ENCODE data around the gene MTHFS.
"Not testable (repeated sequence)": the region's sequence is repeated elsewhere in the genome, so short reads cannot be mapped to it uniquely, and the experiment has no call there.

MTHFS gene

GRCh38 chr15:79915776-79916501 lies 19.1 kb upstream of the MTHFS start:
- DNase-seq (ENCODE audit: low spot score) = not testable (repeated sequence)

GRCh38 chr15:79914728-79915127 lies 17.9 kb upstream of the MTHFS start:
- DNase-seq (ENCODE audit: low spot score) = no peak

- DNase-seq (ENCODE audit: low spot score) = not testable (repeated sequence)
These were observed 12.9 kb upstream of the MTHFS start for GRCh38 chr15:79909556-79910335.

GRCh38 chr15:79904271-79904670 lies 7.5 kb upstream of the MTHFS start:
- DNase-seq (ENCODE audit: low spot score) = no peak

- DNase-seq (ENCODE audit: low spot score) = no peak
These were observed 6.8 kb upstream of the MTHFS start for GRCh38 chr15:79903626-79904025.

GRCh38 chr15:79903144-79903543 lies 6.3 kb upstream of the MTHFS start:
- DNase-seq (ENCODE audit: low spot score) = no peak

GRCh38 chr15:79901958-79902357 lies 5.1 kb upstream of the MTHFS start:
- no peak for DNase-seq (ENCODE audit: low spot score)

GRCh38 chr15:79900818-79901378 lies 4.1 kb upstream of the MTHFS start:
- DNase-seq (ENCODE audit: low spot score) = not testable (repeated sequence)

- no peak for DNase-seq (ENCODE audit: low spot score)
These were observed 3.3 kb upstream of the MTHFS start for GRCh38 chr15:79900087-79900486.

- DNase-seq (ENCODE audit: low spot score) = not testable (repeated sequence)
These were observed 2.0 kb upstream of the MTHFS start for GRCh38 chr15:79898786-79899185.

GRCh38 chr15:79898369-79898768 lies 1.6 kb upstream of the MTHFS start:
- DNase-seq (ENCODE audit: low spot score) = no peak

GRCh38 chr15:79897701-79898113 lies 893 bp upstream of the MTHFS start:
- no peak for DNase-seq (ENCODE audit: low spot score)

GRCh38 chr15:79897380-79897678 lies 515 bp upstream of the MTHFS start:
- DNase-seq (ENCODE audit: low spot score) = no peak

- DNase-seq (ENCODE audit: low spot score) = no peak
These were observed 632 bp downstream of the MTHFS start for GRCh38 chr15:79896131-79896633.

GRCh38 chr15:79887054-79887930 lies 9.5 kb downstream of the MTHFS start:
- DNase-seq (ENCODE audit: low spot score) = no peak

GRCh38 chr15:79886124-79886523 lies 10.7 kb downstream of the MTHFS start:
- no peak for DNase-seq (ENCODE audit: low spot score)

- DNase-seq (ENCODE audit: low spot score) = no peak
These were observed 12.6 kb downstream of the MTHFS start for GRCh38 chr15:79884204-79884596.

- DNase-seq (ENCODE audit: low spot score) = no peak
These were observed 13.1 kb downstream of the MTHFS start for GRCh38 chr15:79883579-79884203.

GRCh38 chr15:79881668-79882067 lies 15.1 kb downstream of the MTHFS start:
- no peak for DNase-seq (ENCODE audit: low spot score)

GRCh38 chr15:79881254-79881653 lies 15.6 kb downstream of the MTHFS start:
- no peak for DNase-seq (ENCODE audit: low spot score)

GRCh38 chr15:79878078-79878705 lies 18.6 kb downstream of the MTHFS start:
- DNase-seq (ENCODE audit: low spot score) = no peak
